ACC112 (cell line): ENCODE measurements around the gene RBM4B.

Source experiments
- H2AFZ ChIP-seq: fragments of 200-600 bp; sonication (generic); one replicate; pipeline ENCODE4 v1.6.0; 2017; ENCODE audit warnings: antibody characterized with exemption, low read length; ENCODE audit not compliant: unreplicated experiment
- H3K27ac ChIP-seq: fragments of 200-600 bp; sonication (generic); 2 replicates; pipeline ENCODE4 v1.5.1; 2014; ENCODE audit warnings: low read depth, mild to moderate bottlenecking, antibody characterized with exemption, low read length, moderate library complexity
- H3K27me3 ChIP-seq: fragments of 200-600 bp; sonication (generic); 2 replicates; pipeline ENCODE4 v1.6.1; 2014; ENCODE audit warnings: mild to moderate bottlenecking, antibody characterized with exemption, low read length, moderate library complexity, mixed read lengths; ENCODE audit not compliant: insufficient read depth
- H3K36me3 ChIP-seq: fragments of 200-600 bp; sonication (generic); 2 replicates; pipeline ENCODE4 v1.6.1; 2016; ENCODE audit warnings: mild to moderate bottlenecking, antibody characterized with exemption, low read length, moderate library complexity, mixed read lengths; ENCODE audit not compliant: insufficient read depth
- H3K4me1 ChIP-seq: fragments of 200-600 bp; sonication (generic); one replicate; pipeline ENCODE4 v1.6.1; 2016; ENCODE audit warnings: low read length, mixed read lengths; ENCODE audit not compliant: insufficient read depth, unreplicated experiment, control insufficient read depth
- H3K4me3 ChIP-seq: fragments of 200-600 bp; sonication (generic); 2 replicates; pipeline ENCODE4 v1.5.1; 2014; ENCODE audit warnings: mild to moderate bottlenecking, low read depth, low read length
- H3K79me2 ChIP-seq: fragments of 200-600 bp; sonication (generic); one replicate; pipeline ENCODE4 v1.6.0; 2016; ENCODE audit warnings: low read length; ENCODE audit not compliant: control insufficient read depth, unreplicated experiment, insufficient read depth

RBM4B gene

DNA sequence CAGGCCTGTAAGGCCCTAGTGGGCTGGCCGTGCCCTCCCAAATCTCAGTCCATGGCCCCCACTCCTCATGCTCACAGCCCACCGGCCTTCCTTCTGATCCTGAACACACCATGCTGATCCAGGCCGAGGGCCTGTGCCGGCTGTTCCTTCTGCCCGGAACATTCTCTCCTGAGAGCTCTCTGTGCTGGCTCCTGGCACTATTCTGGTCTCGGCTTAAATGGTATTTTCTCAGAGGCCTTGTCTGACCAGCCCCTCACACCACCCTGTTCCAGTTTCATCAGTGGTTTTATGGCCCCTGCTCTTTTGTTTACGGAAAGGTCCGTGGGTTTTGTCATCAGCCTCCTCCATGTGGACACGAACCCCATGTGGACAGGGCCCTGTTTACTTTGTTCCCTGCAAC, 29.3 kb upstream of the RBM4B start:
- Histone ChIP-seq H3K27me3 (no peaks in the 10 kb centered on the region), H3K36me3 (no peaks in the 10 kb centered on the region), H3K4me3 (no peak overlapping the region), H2AFZ (no peak overlapping the region), H3K27ac (no peak overlapping the region), H3K4me1 (no peaks in the 10 kb centered on the region), H3K79me2 (no peaks in the 10 kb centered on the region)

DNA sequence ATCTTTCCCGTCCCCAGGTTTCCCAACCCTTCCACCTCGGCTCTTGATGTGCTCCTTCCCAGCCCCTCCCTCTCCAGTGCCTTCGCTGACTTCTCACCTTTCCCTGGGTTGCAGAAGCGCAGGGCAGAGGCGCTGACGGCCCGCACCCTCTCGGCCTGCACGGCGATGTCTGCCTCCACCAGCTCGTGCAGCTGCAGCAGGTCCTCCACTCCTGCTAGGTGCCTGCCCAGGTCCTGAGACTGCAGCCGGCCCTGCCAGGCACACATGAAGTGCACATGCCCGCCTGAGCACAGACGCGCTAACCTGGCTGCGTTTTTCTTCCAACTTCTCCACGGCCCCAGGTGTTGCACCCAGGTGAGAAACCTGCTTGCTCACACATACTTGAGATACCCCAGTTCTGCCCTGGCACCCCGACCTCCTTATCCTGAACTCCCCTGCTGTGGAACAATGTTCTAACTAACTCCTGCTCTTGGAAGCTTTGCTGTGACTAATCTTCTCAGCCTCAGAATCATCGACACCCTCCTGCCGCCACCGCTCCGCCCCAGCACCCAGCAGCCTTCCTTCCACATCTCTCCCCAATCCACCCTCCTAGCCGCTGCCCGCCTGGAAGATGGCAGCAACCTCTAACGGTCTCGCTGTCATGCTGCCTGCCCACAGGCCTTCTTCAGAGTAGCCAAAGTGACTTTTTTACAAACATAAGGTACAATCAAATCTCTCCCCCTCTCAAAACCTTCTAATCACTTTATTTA, 28.1 kb upstream of the RBM4B start:
- no peak overlapping the region for H2AFZ ChIP-seq
- no peak overlapping the region for H3K4me3 ChIP-seq
- no peak overlapping the region for H3K27ac ChIP-seq
- no peaks in the 10 kb centered on the region for H3K36me3 ChIP-seq
- no peaks in the 10 kb centered on the region for H3K4me1 ChIP-seq
- no peaks in the 10 kb centered on the region for H3K27me3 ChIP-seq
- no peaks in the 10 kb centered on the region for H3K79me2 ChIP-seq

DNA sequence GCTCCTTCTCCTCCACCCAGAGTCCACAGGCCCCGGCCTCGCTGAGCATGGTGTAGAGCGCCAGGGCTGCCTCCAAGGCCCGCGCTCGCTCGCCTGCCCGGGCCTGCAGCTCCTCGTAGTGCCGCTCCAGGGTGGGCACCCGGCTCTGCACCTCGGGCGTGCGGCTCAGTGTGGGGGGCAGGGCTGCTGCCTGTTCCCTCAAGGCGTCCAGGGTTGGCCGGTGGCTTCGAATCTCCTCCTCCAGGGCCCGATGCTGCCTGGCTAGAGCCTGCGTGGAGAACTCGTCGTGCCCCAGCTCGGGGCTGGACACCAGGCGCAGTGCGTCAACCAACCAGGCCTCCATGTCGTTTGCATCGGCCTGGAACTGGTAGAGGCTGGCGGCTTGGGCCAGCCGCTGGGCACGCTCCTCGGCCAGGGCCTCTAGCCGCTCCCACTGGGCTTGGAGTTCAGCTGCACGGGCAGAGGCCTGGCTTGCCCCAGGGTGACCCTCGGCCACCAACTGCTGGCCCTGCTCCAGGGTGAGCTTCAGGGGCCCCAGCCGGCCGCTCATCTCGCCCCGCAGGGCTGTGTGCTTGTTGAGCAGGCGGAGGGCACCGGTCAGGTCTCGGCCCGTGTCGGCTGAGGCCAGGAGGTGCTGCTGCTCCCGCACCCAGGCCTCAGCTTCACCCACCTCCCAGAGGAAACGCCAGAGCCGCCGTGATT, 27.1 kb upstream of the RBM4B start:
- Histone ChIP-seq H3K4me1 (no peaks in the 10 kb centered on the region), H3K27me3 (no peaks in the 10 kb centered on the region), H3K27ac (no peak overlapping the region), H3K4me3 (no peak overlapping the region), H3K36me3 (no peaks in the 10 kb centered on the region), H3K79me2 (no peaks in the 10 kb centered on the region), H2AFZ (no peak overlapping the region)

DNA sequence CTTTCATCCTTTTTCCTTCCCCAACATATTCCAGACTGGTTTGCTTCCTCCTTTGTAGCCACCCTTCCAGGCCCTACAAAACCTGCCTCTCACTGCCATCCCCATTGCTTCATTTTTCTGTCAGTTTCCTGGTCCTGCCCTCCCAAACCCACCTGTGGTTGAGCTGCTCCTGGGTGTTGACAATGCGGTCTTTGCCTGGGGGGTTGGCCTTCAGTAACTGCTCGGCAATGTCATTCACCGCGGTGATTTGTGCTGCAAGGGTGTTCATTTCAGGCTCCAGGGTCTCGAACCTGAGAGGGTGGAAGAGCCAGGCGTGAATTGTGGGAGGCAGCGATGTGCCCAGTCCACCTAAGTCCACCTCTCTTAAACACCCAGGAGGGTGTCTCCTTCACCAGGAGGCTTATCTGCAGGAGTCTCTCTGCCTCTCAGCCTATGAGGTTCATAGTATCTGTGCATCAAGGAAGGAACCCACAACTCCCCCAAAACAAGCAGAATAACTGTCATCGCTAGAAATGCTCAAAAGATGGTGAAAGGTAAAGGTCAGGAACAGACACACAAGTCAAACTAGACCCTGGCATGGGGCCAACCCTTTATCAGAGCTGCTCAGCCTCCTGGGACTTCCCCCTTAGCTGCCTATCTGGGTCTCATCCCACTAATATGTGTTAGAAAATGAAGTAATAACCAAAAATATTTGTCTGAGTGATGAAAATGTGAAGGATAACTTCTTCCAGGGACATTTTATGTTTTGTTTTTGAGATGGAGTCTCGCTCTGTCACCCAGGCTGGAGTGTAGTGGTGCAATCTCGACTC, 23.9 kb upstream of the RBM4B start:
- Histone ChIP-seq H3K4me3 (no peak overlapping the region), H2AFZ (no peak overlapping the region), H3K79me2 (no peaks in the 10 kb centered on the region), H3K27me3 (no peaks in the 10 kb centered on the region), H3K36me3 (no peaks in the 10 kb centered on the region), H3K27ac (no peak overlapping the region), H3K4me1 (no peaks in the 10 kb centered on the region)

DNA sequence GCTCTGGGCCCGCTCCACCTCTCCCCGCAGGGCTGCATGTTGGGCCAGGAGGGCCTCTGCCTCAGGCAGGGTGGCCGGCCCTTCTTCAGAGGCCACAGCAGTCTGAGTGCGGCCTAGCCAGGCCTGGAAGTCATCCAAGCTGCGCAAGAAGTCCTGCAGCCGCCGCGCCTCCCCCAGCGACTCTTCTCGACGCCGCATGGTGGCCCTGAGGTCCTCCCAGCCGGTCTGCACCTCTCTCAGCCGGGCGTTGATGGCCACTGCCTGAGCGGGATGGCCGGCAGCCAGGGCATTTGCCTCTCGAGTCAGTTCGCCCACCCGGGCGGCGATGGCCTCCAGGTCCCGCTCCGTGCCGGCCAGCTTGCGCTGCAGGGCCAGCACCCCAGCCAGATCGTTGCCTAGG, 23.1 kb upstream of the RBM4B start:
- Histone ChIP-seq H3K4me3 (no peak overlapping the region), H3K36me3 (no peaks in the 10 kb centered on the region), H3K27ac (no peak overlapping the region), H2AFZ (no peak overlapping the region), H3K4me1 (no peaks in the 10 kb centered on the region), H3K27me3 (no peaks in the 10 kb centered on the region), H3K79me2 (no peaks in the 10 kb centered on the region)

DNA sequence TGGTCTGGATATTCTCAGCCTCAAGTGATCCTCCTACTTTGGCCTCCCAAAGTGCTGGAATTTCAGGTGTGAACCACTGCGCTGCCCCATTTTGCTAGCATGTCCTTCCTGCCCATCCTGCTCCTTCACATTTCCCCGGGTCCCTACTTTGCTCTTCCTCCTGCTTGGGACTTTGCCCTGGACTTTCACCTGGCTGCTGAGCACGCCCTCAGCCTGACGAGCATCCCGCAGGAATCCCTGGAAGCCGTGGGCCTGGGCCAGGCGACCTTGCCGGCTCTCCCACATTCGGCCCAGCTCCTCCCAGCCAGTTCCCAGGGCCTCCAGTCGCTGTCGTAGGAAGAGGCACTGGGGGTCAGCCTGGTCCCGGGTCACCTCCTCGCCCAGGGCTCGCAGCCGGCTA, 22.6 kb upstream of the RBM4B start:
- Histone ChIP-seq H3K4me1 (no peaks in the 10 kb centered on the region), H3K27ac (no peak overlapping the region), H3K79me2 (no peaks in the 10 kb centered on the region), H2AFZ (no peak overlapping the region), H3K36me3 (no peaks in the 10 kb centered on the region), H3K27me3 (no peaks in the 10 kb centered on the region), H3K4me3 (no peak overlapping the region)

DNA sequence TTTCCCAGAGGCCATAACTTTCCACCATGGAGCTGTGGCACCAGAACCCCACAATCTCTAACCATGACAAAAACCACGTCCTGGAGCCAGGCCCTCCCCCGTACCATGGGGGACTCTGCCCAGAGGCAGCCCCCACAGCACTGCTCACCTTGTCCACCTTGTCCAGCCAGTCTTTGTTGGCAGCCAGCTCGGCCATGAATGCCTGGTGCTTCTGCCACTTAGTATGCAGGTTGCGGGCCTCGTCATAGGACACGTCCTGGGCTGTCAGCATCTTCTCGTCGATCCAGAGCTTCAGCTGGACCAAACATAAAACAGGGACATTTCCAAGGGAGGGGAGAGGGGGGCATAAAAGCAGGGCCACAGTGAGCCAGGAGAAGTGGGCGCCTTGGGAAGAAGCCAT, 20.8 kb upstream of the RBM4B start:
- H2AFZ ChIP-seq, result no peak overlapping the region
- H3K27me3 ChIP-seq, result no peaks in the 10 kb centered on the region
- no peaks in the 10 kb centered on the region for H3K36me3 ChIP-seq
- no peaks in the 10 kb centered on the region for H3K4me1 ChIP-seq
- no peaks in the 10 kb centered on the region for H3K79me2 ChIP-seq
- no peak overlapping the region for H3K4me3 ChIP-seq
- no peak overlapping the region for H3K27ac ChIP-seq

DNA sequence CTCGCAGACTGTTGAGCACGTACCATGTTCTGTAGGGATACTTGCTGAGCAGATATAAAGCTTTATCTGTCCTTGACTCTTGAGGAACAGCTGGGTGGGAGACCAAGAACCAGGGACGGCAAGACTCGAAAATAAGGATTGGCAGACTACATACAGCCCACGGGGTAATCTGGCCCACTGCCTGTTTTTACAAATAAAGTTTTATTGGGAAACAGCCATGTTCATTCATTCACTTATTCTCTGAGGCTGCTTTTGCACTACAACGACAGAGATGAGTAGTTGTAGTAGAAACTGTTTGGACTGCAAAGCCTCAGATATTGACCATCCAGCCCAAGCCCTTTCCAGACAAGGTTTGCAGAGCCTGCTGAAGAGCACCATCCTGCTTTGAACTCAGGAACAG, 20.3 kb upstream of the RBM4B start:
- H3K4me1 ChIP-seq, result no peaks in the 10 kb centered on the region

DNA sequence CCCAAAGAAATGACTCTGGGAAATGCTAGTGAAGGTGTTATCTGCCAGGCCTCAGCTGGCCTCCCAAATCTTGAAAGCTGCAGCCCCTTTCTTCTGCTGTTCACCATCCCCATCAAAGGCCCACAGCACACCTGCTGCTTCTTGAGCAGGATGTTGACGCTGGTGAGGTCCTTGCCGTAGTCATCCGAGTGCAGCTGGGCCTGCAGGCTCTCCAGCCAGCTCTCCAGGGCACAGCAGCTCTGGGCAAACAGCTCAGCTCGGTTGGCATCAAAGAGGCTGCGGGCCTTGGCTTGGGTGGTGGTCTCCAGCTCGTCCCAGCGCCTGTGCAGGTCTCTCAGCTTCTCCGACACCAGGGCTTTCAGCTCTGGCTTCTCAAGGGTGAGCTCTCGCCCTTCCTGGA, 18.5 kb upstream of the RBM4B start:
- Histone ChIP-seq H3K79me2 (no peaks in the 10 kb centered on the region), H2AFZ (no peak overlapping the region), H3K4me1 (no peaks in the 10 kb centered on the region), H3K36me3 (no peaks in the 10 kb centered on the region), H3K4me3 (no peak overlapping the region), H3K27ac (no peak overlapping the region), H3K27me3 (no peaks in the 10 kb centered on the region)

More for the DNA sequence above, 20.3 kb upstream of the RBM4B start:
- H2AFZ ChIP-seq, result no peak overlapping the region
- no peak overlapping the region for H3K27ac ChIP-seq
- no peaks in the 10 kb centered on the region for H3K79me2 ChIP-seq
- H3K27me3 ChIP-seq, result no peaks in the 10 kb centered on the region
- no peak overlapping the region for H3K4me3 ChIP-seq
- H3K36me3 ChIP-seq, result no peaks in the 10 kb centered on the region

DNA sequence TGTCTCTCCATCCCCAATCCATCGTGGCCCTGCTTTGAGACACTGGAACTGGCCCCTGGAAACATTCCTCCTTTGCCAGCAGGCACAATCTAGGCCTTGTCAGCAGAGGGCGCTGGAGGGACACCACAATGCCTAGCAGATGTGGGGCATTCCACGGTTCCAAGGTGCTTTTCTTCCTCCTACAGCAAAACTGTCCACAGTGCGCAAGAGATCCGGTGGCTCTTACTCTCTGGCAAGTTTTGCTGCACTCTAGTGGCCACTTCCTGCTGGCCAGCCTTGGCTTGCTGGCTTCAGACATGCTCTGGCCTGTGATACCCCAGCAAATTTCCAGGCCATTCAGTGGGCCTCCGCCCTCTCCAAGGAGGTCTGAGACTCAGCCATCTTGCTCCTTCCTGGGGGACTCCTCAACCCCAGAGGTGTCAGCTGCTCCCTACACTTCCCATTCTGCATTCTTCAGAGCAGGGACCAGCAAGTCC, 17.1 kb upstream of the RBM4B start:
- no peak overlapping the region for H3K27ac ChIP-seq

More for the DNA sequence above, 17.1 kb upstream of the RBM4B start:
- no peaks in the 10 kb centered on the region for H3K79me2 ChIP-seq
- H3K27me3 ChIP-seq, result no peaks in the 10 kb centered on the region
- peak overlapping the region; percentile 1 for H2AFZ ChIP-seq
- no peaks in the 10 kb centered on the region for H3K4me1 ChIP-seq
- H3K36me3 ChIP-seq, result no peaks in the 10 kb centered on the region
- no peak overlapping the region for H3K4me3 ChIP-seq
